ENCODE measurements around the gene CAPZB.

The CAPZB gene

GRCh38 chr1:19425646-19426239, 59.6 kb downstream of the CAPZB start:
- DNase-seq (ENCODE audit: low read depth in 2 of 2): no peak
- no peak overlapping the region for H3K4me3 ChIP-seq (replicated peaks in 1 of 2; ENCODE audit: low read depth in 2 of 2, low read length in 2 of 2)
- no peak for TF ChIP-seq CTCF (IDR thresholded peaks at IDR 0.05; ENCODE audit: low read depth, low read length)

- no peak for TF ChIP-seq CTCF (IDR thresholded peaks at IDR 0.05; ENCODE audit: low read depth, low read length)
- DNase-seq (ENCODE audit: low read depth in 2 of 2): no peak
- no peak overlapping the region for H3K4me3 ChIP-seq (replicated peaks in 1 of 2; ENCODE audit: low read depth in 2 of 2, low read length in 2 of 2)
Measured at GRCh38 chr1:19424651-19425570, 60.4 kb downstream of the CAPZB start.

DNA sequence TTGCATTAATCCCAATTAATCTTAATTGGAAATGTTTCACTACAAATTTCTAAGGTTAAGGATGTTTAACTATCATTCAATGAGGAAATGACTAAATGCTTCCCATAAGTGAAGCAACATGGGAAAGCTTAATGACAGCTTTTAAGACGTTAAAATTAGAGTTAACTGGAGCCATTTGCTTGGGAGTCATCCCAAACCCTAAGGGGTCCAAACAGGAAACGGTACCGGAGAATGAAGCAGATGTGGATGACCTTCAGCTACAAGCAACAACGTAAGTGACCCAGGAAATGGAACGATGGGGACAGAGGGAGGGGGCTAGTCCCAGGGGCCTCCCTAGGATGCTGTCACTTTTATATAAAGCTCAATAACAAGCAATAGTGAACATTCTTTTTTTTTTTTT, 62.2 kb downstream of the CAPZB start:
- no peak overlapping the region for H3K4me3 ChIP-seq (replicated peaks in 1 of 2; ENCODE audit: low read depth in 2 of 2, low read length in 2 of 2)
- peak in 1 of 2 donors; percentile 39 for DNase-seq (ENCODE audit: low read depth in 2 of 2)
- TF ChIP-seq CTCF (IDR thresholded peaks at IDR 0.05; ENCODE audit: low read depth, low read length): no peak

GRCh38 chr1:19421365-19421764, 64.0 kb downstream of the CAPZB start:
- DNase-seq (ENCODE audit: low read depth in 2 of 2): no peak
- no peak overlapping the region for H3K4me3 ChIP-seq (replicated peaks in 1 of 2; ENCODE audit: low read depth in 2 of 2, low read length in 2 of 2)
- TF ChIP-seq CTCF (IDR thresholded peaks at IDR 0.05; ENCODE audit: low read depth, low read length): no peak

DNA sequence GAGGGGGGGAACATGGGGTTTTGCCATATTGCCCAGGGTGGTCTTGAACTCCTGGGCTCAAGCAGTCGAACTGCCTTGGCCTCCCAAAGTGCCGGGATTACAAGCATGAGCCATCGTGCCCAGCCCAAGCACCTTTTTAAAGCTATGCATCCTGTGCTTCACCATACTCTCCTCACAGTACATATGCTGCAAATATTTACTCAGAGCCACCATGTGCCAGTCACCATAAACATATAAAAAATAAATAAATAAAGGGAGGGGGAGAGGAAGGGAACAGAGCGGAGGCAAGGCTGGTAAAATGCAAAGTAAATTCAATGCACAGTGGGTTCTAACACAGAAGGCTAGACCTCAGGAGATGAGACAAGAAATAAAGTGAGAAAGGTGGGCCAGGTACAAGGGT, 64.7 kb downstream of the CAPZB start:
- no peak for TF ChIP-seq CTCF (IDR thresholded peaks at IDR 0.05; ENCODE audit: low read depth, low read length)
- DNase-seq (ENCODE audit: low read depth in 2 of 2): no peak
- no peak overlapping the region for H3K4me3 ChIP-seq (replicated peaks in 1 of 2; ENCODE audit: low read depth in 2 of 2, low read length in 2 of 2)

- no peak for TF ChIP-seq CTCF (IDR thresholded peaks at IDR 0.05; ENCODE audit: low read depth, low read length)
- no peak overlapping the region for H3K4me3 ChIP-seq (replicated peaks in 1 of 2; ENCODE audit: low read depth in 2 of 2, low read length in 2 of 2)
- no peak for DNase-seq (ENCODE audit: low read depth in 2 of 2)
Measured at GRCh38 chr1:19419691-19420090, 65.6 kb downstream of the CAPZB start.

Measured in cardiac fibroblast (primary cell).